Pons (tissue), 1 donor: ENCODE results near the gene CEBPZ.

ENCODE experiments used
- DNase-seq: peaks from one replicate; pipeline ENCODE4 v3.0.0-alpha.2; 2016; ENCODE audit warnings: low spot score

The CEBPZ gene

GRCh38 chr2:37180640-37181039 is 50.8 kb downstream of the CEBPZ start:
- no peak for DNase-seq

- DNase-seq = peak; percentile 47
These were observed 51.3 kb downstream of the CEBPZ start for GRCh38 chr2:37180006-37180639.

DNA sequence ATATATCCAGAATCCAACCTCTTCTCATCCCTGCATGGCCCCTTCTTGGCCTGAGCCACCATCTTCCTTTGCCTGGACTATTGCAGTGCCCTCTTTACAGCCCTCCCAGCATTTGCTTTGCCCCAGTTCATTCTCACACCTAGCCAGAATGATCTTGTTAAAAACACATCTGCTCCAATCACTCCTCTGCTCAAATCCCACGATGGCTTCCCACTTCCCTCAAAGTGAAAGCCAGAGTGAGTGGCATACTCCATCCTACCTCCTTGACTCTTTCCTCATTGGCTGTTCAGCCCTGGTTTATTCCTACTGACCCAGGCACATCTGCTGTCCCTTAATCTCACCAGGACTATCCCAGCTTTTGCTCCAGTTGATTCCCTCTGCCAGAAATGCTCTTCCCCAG is 57.7 kb downstream of the CEBPZ start:
- no peak for DNase-seq

- no peak for DNase-seq
These were observed 59.8 kb downstream of the CEBPZ start for GRCh38 chr2:37171624-37171950.

DNA sequence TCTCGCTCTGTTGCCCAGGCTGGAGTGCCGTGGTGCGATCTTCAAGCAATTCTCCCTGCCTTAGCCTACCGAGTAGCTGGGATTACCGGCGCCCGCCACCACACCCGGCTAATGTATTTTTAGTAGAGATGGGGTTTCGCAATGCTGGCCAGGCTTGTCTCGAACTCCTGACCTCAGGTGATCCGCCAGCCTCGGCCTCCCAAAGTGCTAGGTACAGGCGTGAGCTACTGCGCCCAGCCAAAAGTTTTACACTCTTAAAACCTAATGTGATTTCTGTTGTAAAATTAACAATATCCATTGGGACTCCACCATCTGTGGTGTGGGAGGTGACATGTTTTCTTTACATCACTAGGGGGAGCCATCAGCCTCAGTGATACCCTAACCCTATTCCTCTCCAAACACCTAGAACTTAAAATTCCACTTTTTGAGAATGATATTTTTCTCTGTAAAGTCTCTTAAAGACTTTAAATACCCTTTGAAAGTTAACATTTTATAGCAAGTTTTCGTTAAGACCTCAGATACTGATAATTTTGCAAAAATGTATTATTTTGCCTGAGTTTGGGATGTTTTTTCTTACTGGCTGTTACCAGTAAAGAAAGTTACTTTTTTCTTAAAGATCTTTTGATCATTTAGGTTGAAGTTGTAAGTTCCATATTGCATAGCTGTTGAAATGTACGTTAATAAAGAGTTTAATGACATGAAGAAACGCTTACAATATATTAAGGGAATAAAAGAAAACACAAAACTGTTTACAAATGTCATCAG is 63.0 kb downstream of the CEBPZ start:
- peak; percentile 31 for DNase-seq

- DNase-seq = no peak
These were observed 63.7 kb downstream of the CEBPZ start for GRCh38 chr2:37167636-37168180.

GRCh38 chr2:37164757-37165156 is 66.6 kb downstream of the CEBPZ start:
- no peak for DNase-seq

DNA sequence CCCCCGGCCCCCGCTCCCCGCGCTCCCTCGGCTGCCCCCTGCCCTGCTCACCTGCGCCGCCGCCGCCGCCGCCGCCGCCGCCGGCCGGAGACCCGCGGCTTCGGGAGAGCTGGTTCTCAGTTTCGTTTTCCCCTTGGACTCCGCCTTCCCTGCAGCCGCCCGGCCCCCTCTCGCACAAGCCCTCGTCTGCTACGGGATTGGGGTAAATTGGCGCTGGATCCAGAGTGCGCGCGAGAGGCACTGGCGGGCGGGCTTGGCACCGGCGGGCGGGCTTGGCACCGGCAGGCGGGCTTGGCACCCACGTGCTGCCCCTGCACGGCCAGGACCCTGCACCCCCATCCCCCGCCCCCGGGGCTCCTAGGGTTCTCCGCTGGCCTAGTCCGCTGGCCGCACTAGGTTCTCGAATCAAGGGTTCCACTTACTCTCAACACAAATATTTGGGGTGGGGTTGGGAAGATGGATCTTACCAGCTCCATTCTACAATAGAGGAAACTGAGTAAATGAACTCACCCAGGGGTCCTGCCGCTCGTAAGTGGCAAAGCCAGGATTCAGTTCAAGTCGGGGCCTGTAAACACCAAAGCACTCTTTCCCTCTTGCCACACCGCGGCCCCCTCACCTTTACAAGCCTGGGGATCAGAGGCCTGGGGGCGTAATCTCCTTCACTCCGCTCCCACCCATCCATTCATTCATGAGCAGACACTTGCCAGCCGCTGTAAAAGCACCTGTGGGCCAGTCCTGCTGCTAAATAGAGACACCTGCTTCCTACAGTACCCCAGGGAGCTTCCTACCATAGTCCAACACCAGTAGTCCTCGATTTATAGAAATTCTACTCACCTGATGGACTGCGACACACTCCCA is 74.3 kb downstream of the CEBPZ start, which contains the start of gene EIF2AK2:
Gene EIF2AK2 (minus strand): TSS at position 124 of the 858 bp plus-strand sequence. CDS start 9,174 bp downstream, outside the sequence.
- peak; percentile 47 for DNase-seq

DNA sequence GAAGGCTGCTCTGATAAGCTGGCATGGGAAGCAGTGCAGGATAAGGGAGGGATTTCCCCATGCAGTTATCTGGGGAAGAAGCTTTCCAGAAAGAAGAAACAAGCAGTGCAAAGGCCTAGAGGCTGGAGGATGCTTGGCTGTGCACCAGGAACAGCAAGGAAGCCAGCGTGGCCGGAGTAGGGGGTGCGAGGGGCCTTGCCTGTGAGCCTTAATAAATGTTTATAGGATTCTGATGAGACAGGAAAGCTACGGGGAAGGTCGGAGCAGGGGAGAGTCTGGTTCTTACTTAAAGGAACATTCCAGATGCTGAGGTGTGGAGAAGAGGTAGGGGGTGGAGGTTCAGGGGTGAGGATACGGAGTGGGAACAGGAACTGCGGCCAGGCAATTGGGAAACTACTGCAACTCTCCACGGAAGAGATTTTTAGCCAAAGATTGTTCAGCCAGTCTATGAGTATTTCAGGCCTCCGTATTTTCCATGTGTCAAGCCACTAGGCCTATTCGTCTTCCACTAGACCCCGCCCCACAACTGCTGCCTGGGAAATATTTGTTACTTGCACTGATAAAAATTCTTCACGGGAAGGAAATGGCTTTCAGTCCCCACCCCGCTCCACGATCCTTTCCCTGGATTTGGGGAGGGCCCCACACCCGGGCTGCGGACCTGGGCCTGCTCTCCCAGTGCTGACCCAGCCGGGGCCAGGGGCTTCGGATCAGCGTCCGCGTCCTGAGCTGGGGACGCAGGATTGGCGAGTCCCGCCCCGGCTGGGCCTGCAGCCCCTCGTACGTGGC is 75.1 kb downstream of the CEBPZ start:
- DNase-seq = peak; percentile 29

DNA sequence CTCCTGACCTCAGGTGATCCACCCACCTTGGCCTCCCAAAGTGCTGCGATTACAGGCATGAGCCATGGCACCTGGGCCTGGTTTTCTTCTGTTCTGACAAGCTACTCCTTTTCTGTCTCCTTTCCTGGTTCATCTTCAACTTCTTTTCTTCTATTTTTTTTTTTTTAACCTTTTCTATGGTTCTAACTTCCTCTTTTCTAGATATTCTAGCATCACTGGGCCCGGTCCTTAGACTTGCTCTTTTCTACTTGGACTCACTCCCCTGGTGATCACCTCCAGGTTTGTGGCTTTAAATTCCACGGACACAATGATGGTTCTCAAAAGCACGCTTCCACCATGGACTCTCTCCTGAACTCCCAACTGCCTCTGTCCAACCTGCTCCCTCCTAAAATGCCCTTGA is 76.6 kb downstream of the CEBPZ start:
- no peak for DNase-seq

- no peak for DNase-seq
These were observed 78.2 kb downstream of the CEBPZ start for GRCh38 chr2:37153224-37153623.
